B cell (primary cell): Measurements from ENCODE around the gene TFCP2L1. TPM values are rescaled to one million over a fixed set of nuclear protein-coding genes. Genes with fewer than 3 reads are reported as not detected.

Experiments
- ATAC-seq: fragments of 200-7000 bp; cut with Tn5 transposase; one replicate; pipeline ENCODE4 v1.10.0; 2021; ENCODE audit warnings: low read depth, mild to moderate bottlenecking, moderate number of reproducible peaks, moderate library complexity
- CTCF ChIA-PET: fragments of 350-600 bp; sonication (Branson Sonifier 250); formaldehyde crosslinking; loops from one replicate; lab custom pipeline; 2021; ENCODE audit warnings: antibody characterized with exemption, inconsistent platforms; lab: Charles Lee
- POLR2A ChIA-PET: fragments of 350-600 bp; sonication (Branson Sonifier 250); formaldehyde crosslinking; loops from one replicate; lab custom pipeline; 2021; ENCODE audit warnings: antibody characterized with exemption; lab: Charles Lee
- DNase-seq: peaks from one replicate; pipeline ENCODE4 v3.0.0; 2013
- H2AFZ ChIP-seq: 2 replicates; pipeline ENCODE4 v1.6.1; 2012; ENCODE audit warnings: mild to moderate bottlenecking, low read depth, low read length; ENCODE audit not compliant: insufficient read depth, poor library complexity, severe bottlenecking
- H3K27ac ChIP-seq, 2 donors: 1 replicate in 1 of 2; 2 replicates in 1 of 2; pipeline ENCODE4 v1.5.1; 2012 to 2013; ENCODE audit warnings: low read length in 2 of 2, mild to moderate bottlenecking in 2 of 2, moderate library complexity in 1 of 2
- H3K27me3 ChIP-seq, 4 experiments: fragments of 200-600 bp in 1 of 4; sonication (generic) in 1 of 4; replicated peaks in 1 of 4; 1 replicate in 2 of 4; 2 replicates in 2 of 4; pipeline versions ENCODE4 v1.6.1 to v1.7.0; 2013 to 2016; ENCODE audit warnings: low read length in 3 of 4, mild to moderate bottlenecking in 2 of 4, mixed read lengths in 1 of 4, moderate library complexity in 1 of 4; ENCODE audit not compliant: insufficient read depth in 4 of 4, control insufficient read depth in 3 of 4; ENCODE audit errors: control extremely low read depth in 1 of 4
- H3K36me3 ChIP-seq, 2 experiments: replicated peaks in 1 of 2; 1 replicate in 1 of 2; 2 replicates in 1 of 2; pipeline versions ENCODE4 v1.6.1 to v1.7.1; 2013; ENCODE audit warnings: low read length in 1 of 2; ENCODE audit not compliant: insufficient read depth in 2 of 2, control insufficient read depth in 1 of 2; ENCODE audit errors: control extremely low read depth in 1 of 2, extremely low read depth in 1 of 2
- H3K4me1 ChIP-seq, 2 donors: fragments of 200-600 bp in 1 of 2; sonication (generic) in 1 of 2; 1 replicate in 1 of 2; 2 replicates in 1 of 2; pipeline versions ENCODE4 v1.5.1 to v1.6.1; 2013 to 2017; ENCODE audit warnings: low read length in 2 of 2; ENCODE audit not compliant: control insufficient read depth in 2 of 2, insufficient read depth in 2 of 2
- H3K4me2 ChIP-seq: replicated peaks from 2 replicates; pipeline ENCODE3; 2012; ENCODE audit warnings: mild to moderate bottlenecking, low read depth, low read length; ENCODE audit not compliant: poor library complexity, severe bottlenecking
- H3K4me3 ChIP-seq, 5 experiments: fragments of 200-600 bp in 1 of 5; sonication (generic) in 1 of 5; 1 replicate in 3 of 5; 2 replicates in 2 of 5; pipeline versions ENCODE4 v1.5.1 to v1.7.0; 2011 to 2016; ENCODE audit warnings: low read length in 4 of 5, mild to moderate bottlenecking in 4 of 5, low read depth in 2 of 5, control low read depth in 1 of 5, moderate library complexity in 1 of 5; ENCODE audit not compliant: insufficient read depth in 1 of 5; ENCODE audit errors: control extremely low read depth in 1 of 5, extremely low read depth in 1 of 5
- H3K79me2 ChIP-seq: fragments of 200-600 bp; sonication (generic); one replicate; pipeline ENCODE4 v1.6.0; 2016; ENCODE audit warnings: low read length; ENCODE audit not compliant: control insufficient read depth, insufficient read depth
- H3K9ac ChIP-seq: fragments of 200-600 bp; sonication (generic); 2 replicates; pipeline ENCODE4 v1.6.1; 2017; ENCODE audit warnings: mild to moderate bottlenecking, low read length, moderate library complexity
- H3K9me3 ChIP-seq, 3 donors: one replicate each; pipeline versions ENCODE4 v1.6.1 to v1.7.1; 2013; ENCODE audit warnings: low read length in 2 of 3; ENCODE audit not compliant: control insufficient read depth in 2 of 3, insufficient read depth in 1 of 3; ENCODE audit errors: control extremely low read depth in 1 of 3
- H4K20me1 ChIP-seq: 2 replicates; pipeline ENCODE4 v1.6.0; 2012; ENCODE audit warnings: mild to moderate bottlenecking, low read length; ENCODE audit not compliant: insufficient read depth, control insufficient read depth, poor library complexity, severe bottlenecking
- H3K27ac Mint-ChIP-seq: one replicate; pipeline ENCODE4 v1.8.0; 2021; ENCODE audit warnings: mixed read lengths
- H3K27me3 Mint-ChIP-seq: one replicate; pipeline ENCODE4 v1.8.0; 2021; ENCODE audit warnings: mixed read lengths
- H3K4me1 Mint-ChIP-seq: one replicate; pipeline ENCODE4 v1.8.0; 2021; ENCODE audit warnings: mixed read lengths
- H3K4me3 Mint-ChIP-seq: one replicate; pipeline ENCODE4 v1.8.0; 2021; ENCODE audit warnings: mixed read lengths
- H3K9me3 Mint-ChIP-seq: one replicate; pipeline ENCODE4 v1.8.0; 2022; ENCODE audit warnings: mixed read lengths; ENCODE audit not compliant: insufficient read depth
- EZH2 ChIP-seq: IDR thresholded peaks from 2 replicates; pipeline ENCODE4 v1.6.1; 2012; ENCODE audit warnings: borderline replicate concordance, low read depth, mild to moderate bottlenecking, moderate library complexity, low read length; ENCODE audit not compliant: insufficient read depth, poor library complexity, severe bottlenecking
- WGBS: methylation state at CpG from one replicate; pipeline ENCODE4 v1.1.5; 2013; ENCODE audit warnings: missing lambda C conversion rate; ENCODE audit not compliant: insufficient coverage; 5-methylcytosine and 5-hydroxymethylcytosine counted together
- intact Hi-C: fragments of 100-400 bp; cut with micrococcal nuclease; formaldehyde crosslinking; loops from one replicate; pipeline ENCODE4 v1.10.0; 2022
- polyA plus RNA-seq: library from polyadenylated mRNA; depleted of rRNA; stranded (reverse); fragments of >200 nt; gene quantifications from 2 replicates; pipeline ENCODE4 v1.2.3, GENCODE V29; 2012
- total RNA-seq, 2 donors: library from RNA; stranded (reverse); fragments of 120-200 nt in 1 of 2; gene quantifications; 1 replicate in 1 of 2; 2 replicates in 1 of 2; pipeline versions ENCODE4 v1.2.3 to v1.2.4, GENCODE V29; 2013 to 2022
- TF ChIP-seq, protein P1 (sequence below): fragments of 200-600 bp; IDR thresholded peaks from one replicate; pipeline ENCODE4 v1.8.0; 2022; ENCODE audit warnings: antibody characterized with exemption, mild to moderate bottlenecking

TFCP2L1 gene
- total and polyA plus RNA-seq, 2 donors (not counting 1 experiment from before 2014, with no cell fraction given), result 0.03 TPM; not detected in 1

DNA sequence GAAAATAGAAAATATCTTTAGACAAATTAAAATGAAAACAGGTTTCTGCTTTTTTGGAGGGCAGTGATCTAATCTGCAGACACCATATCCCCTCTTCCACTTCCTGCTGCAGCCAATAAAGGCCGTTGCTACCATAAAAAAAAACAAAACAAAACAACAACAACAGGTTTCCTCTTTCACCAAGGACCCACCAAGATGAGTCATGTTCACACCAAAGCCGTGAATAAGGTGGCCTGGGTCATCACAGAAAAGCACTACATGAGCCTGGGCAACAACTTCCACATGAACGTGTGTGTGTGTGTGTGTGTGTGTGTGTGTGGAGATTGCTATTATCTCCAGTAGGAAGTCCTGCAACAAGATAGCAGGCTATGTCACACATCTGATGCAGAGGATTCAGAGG is 24.8 kb upstream of the TFCP2L1 start:
- H3K9me3 Mint-ChIP-seq, result no peaks in the 10 kb centered on the region
- ATAC-seq (no peak), DNase-seq (no peak)
- WGBS, result 0% methylated on average over 1 of the region's 3 CpGs
- H3K9ac ChIP-seq, result no peak overlapping the region
- TF ChIP-seq EZH2, result no peak
- TF ChIP-seq, protein P1, sequence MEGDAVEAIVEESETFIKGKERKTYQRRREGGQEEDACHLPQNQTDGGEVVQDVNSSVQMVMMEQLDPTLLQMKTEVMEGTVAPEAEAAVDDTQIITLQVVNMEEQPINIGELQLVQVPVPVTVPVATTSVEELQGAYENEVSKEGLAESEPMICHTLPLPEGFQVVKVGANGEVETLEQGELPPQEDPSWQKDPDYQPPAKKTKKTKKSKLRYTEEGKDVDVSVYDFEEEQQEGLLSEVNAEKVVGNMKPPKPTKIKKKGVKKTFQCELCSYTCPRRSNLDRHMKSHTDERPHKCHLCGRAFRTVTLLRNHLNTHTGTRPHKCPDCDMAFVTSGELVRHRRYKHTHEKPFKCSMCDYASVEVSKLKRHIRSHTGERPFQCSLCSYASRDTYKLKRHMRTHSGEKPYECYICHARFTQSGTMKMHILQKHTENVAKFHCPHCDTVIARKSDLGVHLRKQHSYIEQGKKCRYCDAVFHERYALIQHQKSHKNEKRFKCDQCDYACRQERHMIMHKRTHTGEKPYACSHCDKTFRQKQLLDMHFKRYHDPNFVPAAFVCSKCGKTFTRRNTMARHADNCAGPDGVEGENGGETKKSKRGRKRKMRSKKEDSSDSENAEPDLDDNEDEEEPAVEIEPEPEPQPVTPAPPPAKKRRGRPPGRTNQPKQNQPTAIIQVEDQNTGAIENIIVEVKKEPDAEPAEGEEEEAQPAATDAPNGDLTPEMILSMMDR, result no peak
- CTCF ChIA-PET, result no interaction called here
- no peak overlapping the region for H2AFZ ChIP-seq
- peaks cover 0 to 9% (median 4%) of the 10 kb centered on the region in 4 experiments for H3K27me3 ChIP-seq
- H3K27ac ChIP-seq, result no peak overlapping the region
- no peak overlapping the region for H3K4me3 Mint-ChIP-seq
- POLR2A ChIA-PET, result no interaction called here
- H3K9me3 ChIP-seq, result no peaks in the 10 kb centered on the region
- no peaks in the 10 kb centered on the region for H3K4me1 Mint-ChIP-seq
- no peaks in the 10 kb centered on the region for H4K20me1 ChIP-seq
- H3K4me1 ChIP-seq, result no peaks in the 10 kb centered on the region
- H3K4me3 ChIP-seq, result no peak overlapping the region
- no peak overlapping the region for H3K4me2 ChIP-seq
- intact Hi-C loops, result no loop called here
- no peak overlapping the region for H3K27ac Mint-ChIP-seq
- peaks cover 33% of the 10 kb centered on the region for H3K27me3 Mint-ChIP-seq
- no peaks in the 10 kb centered on the region for H3K36me3 ChIP-seq
- no peaks in the 10 kb centered on the region for H3K79me2 ChIP-seq

GRCh38 chr2:121309323-121309722 is 24.3 kb upstream of the TFCP2L1 start:
- intact Hi-C loops, result no loop called here
- POLR2A ChIA-PET, result no interaction called here
- no peak overlapping the region for H2AFZ ChIP-seq
- no peak overlapping the region for H3K4me3 ChIP-seq
- H3K27ac Mint-ChIP-seq, result no peak overlapping the region
- H4K20me1 ChIP-seq, result no peaks in the 10 kb centered on the region
- DNase-seq (no peak), ATAC-seq (no peak)
- no peak overlapping the region for H3K27ac ChIP-seq
- H3K79me2 ChIP-seq, result no peaks in the 10 kb centered on the region
- TF ChIP-seq EZH2, result no peak
- TF ChIP-seq, protein P1, result no peak
- peaks cover 0 to 9% (median 5%) of the 10 kb centered on the region in 4 experiments for H3K27me3 ChIP-seq
- CTCF ChIA-PET, result no interaction called here
- H3K9me3 ChIP-seq, result no peaks in the 10 kb centered on the region
- H3K36me3 ChIP-seq, result no peaks in the 10 kb centered on the region
- H3K27me3 Mint-ChIP-seq, result peaks cover 36% of the 10 kb centered on the region
- no peak overlapping the region for H3K9ac ChIP-seq
- no peaks in the 10 kb centered on the region for H3K4me1 ChIP-seq
- H3K4me2 ChIP-seq, result no peak overlapping the region
- H3K4me3 Mint-ChIP-seq, result no peak overlapping the region
- H3K9me3 Mint-ChIP-seq, result no peaks in the 10 kb centered on the region
- no peaks in the 10 kb centered on the region for H3K4me1 Mint-ChIP-seq
